ENCODE measurements around the gene TCP11L2. TPM values are rescaled to one million over a fixed set of nuclear protein-coding genes. Genes with fewer than 3 reads are reported as not detected.
A peak's percentile ranks its signal among the peaks of the same experiment; 100 is the strongest.
"Not testable (repeated sequence)": the region's sequence is repeated elsewhere in the genome, so short reads cannot be mapped to it uniquely, and the experiment has no call there.

TCP11L2 gene
- total RNA-seq, 1 experiment from 2014 or later = 6.1 TPM

DNA sequence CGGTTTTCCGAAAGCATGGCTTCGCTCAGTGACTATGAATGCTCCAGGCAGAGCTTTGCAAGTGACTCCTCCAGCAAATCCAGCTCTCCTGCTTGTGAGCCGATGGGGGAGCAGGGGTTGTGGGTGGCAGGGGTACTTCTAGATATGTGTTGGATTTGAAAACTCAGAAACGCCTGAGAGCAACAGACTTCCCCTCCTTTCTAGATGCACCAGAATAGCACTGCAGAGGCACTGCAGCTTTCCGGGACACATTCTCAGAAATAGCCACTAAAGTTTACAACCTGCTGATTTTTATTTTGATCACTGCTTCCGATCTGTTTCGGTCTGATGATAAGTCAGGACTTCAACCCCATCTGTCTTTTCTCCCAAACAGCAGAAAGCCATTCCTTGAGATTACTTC, 8.6 kb downstream of the TCP11L2 start:
- no peak overlapping the region for H2BK20ac ChIP-seq (ENCODE audit: low read depth, low read length, poor library complexity, severe bottlenecking)
- H3K23me2 ChIP-seq (ENCODE audit: insufficient read length, low read depth, low read length, poor library complexity, severe bottlenecking) = no peaks in the 10 kb centered on the region
- peak overlapping the region in 1 of 3 experiments; percentile 12; a peak in 1 of 7 replicates for H3K27ac Mint-ChIP-seq

DNA sequence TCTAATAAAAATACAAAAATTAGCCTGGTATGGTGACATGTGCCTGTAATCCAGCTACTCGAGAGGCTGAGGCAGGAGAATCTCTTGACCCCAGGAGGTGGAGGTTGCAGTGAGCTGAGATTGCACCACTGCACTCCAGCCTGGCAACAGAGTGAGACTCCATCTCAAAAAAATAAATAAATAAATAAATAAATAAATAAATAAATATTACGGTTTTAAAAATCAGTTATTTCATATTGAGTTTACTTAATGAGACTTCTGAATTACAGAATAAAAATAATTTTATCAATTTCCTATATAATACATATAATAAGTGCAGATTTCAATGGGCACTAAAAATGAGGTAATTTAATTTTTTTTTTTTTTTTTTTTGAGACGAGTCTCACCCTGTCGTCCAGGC, 10.9 kb downstream of the TCP11L2 start:
- not testable (repeated sequence) for H3K27me3 Mint-ChIP-seq (ENCODE audit: low read depth); H2BK5ac ChIP-seq (ENCODE audit: insufficient read length, low read length); H2BK120ac ChIP-seq (ENCODE audit: low read depth, low read length, poor library complexity, severe bottlenecking); H3K27ac Mint-ChIP-seq; DNase-seq; H3K18ac ChIP-seq (ENCODE audit: insufficient read length, low read depth, low read length); H4K5ac ChIP-seq (ENCODE audit: insufficient read length, low read depth, low read length); H4K91ac ChIP-seq (ENCODE audit: insufficient read length, low read depth, low read length); H3K4me3 Mint-ChIP-seq; H3K9me3 Mint-ChIP-seq; H2BK20ac ChIP-seq (ENCODE audit: low read depth, low read length, poor library complexity, severe bottlenecking); H3T11ph ChIP-seq (ENCODE audit: low read length); H3K23ac ChIP-seq (ENCODE audit: insufficient read length, low read depth, low read length); H3K9me3 ChIP-seq (ENCODE audit: control insufficient read depth, low read depth, low read length); H3K4me1 ChIP-seq (ENCODE audit: insufficient read depth, low read length); H3K4me2 ChIP-seq (ENCODE audit: insufficient read depth, insufficient read length, low read length); H3K79me1 ChIP-seq (ENCODE audit: insufficient read depth, low read depth, low read length, poor library complexity, severe bottlenecking); H3K4me1 Mint-ChIP-seq; H3K23me2 ChIP-seq (ENCODE audit: insufficient read length, low read depth, low read length, poor library complexity, severe bottlenecking); H3K14ac ChIP-seq (ENCODE audit: insufficient read depth, low read length); H2AK5ac ChIP-seq (ENCODE audit: insufficient read length, low read length); H4K20me1 ChIP-seq (ENCODE audit: control insufficient read depth, insufficient read depth, insufficient read length); H3K79me2 ChIP-seq (ENCODE audit: insufficient read depth, low read length); H2AFZ ChIP-seq (ENCODE audit: low read length); H4K8ac ChIP-seq (replicated peaks; ENCODE audit: insufficient read length, low read depth, low read length); H2BK15ac ChIP-seq (ENCODE audit: low read depth, low read length); H3K36me3 Mint-ChIP-seq (ENCODE audit: insufficient read depth in 1 of 3, low read depth in 3 of 3); H3K4ac ChIP-seq (ENCODE audit: low read depth, low read length); H3K27me3 ChIP-seq (ENCODE audit: insufficient read depth, low read length); H2BK12ac ChIP-seq (ENCODE audit: insufficient read length, low read depth, low read length); H3K9ac ChIP-seq (ENCODE audit: extremely low read depth, insufficient read length, low read length); H3K56ac ChIP-seq (ENCODE audit: insufficient read length, low read depth, low read length); H3K27ac ChIP-seq (ENCODE audit: insufficient read length, low read depth, low read length)
- WGBS (ENCODE audit: extremely low coverage, insufficient read length, low lambda C conversion rate) = no CpG with 5 or more reads among the region's 4 CpGs

More for the DNA sequence above, 8.6 kb downstream of the TCP11L2 start:
- H2AK5ac ChIP-seq (ENCODE audit: insufficient read length, low read length) = no peak overlapping the region
- H2AFZ ChIP-seq (ENCODE audit: low read length) = no peak overlapping the region
- H2BK12ac ChIP-seq (ENCODE audit: insufficient read length, low read depth, low read length) = no peak overlapping the region
- no peaks in the 10 kb centered on the region for H3K79me2 ChIP-seq (ENCODE audit: insufficient read depth, low read length)
- H3K18ac ChIP-seq (ENCODE audit: insufficient read length, low read depth, low read length) = no peak overlapping the region
- no peak overlapping the region for H2BK15ac ChIP-seq (ENCODE audit: low read depth, low read length)
- H3K79me1 ChIP-seq (ENCODE audit: insufficient read depth, low read depth, low read length, poor library complexity, severe bottlenecking) = no peaks in the 10 kb centered on the region
- no peak overlapping the region for H3K4me3 Mint-ChIP-seq
- no peak overlapping the region for H4K91ac ChIP-seq (ENCODE audit: insufficient read length, low read depth, low read length)
- no peaks in the 10 kb centered on the region; a peak in 1 of 5 replicates for H3K9me3 Mint-ChIP-seq
- no peak overlapping the region for H4K5ac ChIP-seq (ENCODE audit: insufficient read length, low read depth, low read length)
- H3K36me3 Mint-ChIP-seq (ENCODE audit: insufficient read depth in 1 of 3, low read depth in 3 of 3) = peaks cover 0 to 4% (median 0%) of the 10 kb centered on the region in 3 experiments; a peak in 1 of 7 replicates
- no peak overlapping the region for H3K4me2 ChIP-seq (ENCODE audit: insufficient read depth, insufficient read length, low read length)
- no peaks in the 10 kb centered on the region for H4K20me1 ChIP-seq (ENCODE audit: control insufficient read depth, insufficient read depth, insufficient read length)
- no peaks in the 10 kb centered on the region for H3K9me3 ChIP-seq (ENCODE audit: control insufficient read depth, low read depth, low read length)
- H4K8ac ChIP-seq (replicated peaks; ENCODE audit: insufficient read length, low read depth, low read length) = no peak overlapping the region
- H3K27me3 ChIP-seq (ENCODE audit: insufficient read depth, low read length) = no peaks in the 10 kb centered on the region
- no peak overlapping the region for H3K56ac ChIP-seq (ENCODE audit: insufficient read length, low read depth, low read length)
- no peaks in the 10 kb centered on the region; the same call in 1 of the 2 replicates for H3K4me1 ChIP-seq (ENCODE audit: insufficient read depth, low read length)
- WGBS (ENCODE audit: extremely low coverage, insufficient read length, low lambda C conversion rate) = no CpG with 5 or more reads among the region's 8 CpGs
- no peak overlapping the region for H3K27ac ChIP-seq (ENCODE audit: insufficient read length, low read depth, low read length)
- TF ChIP-seq, protein P1, sequence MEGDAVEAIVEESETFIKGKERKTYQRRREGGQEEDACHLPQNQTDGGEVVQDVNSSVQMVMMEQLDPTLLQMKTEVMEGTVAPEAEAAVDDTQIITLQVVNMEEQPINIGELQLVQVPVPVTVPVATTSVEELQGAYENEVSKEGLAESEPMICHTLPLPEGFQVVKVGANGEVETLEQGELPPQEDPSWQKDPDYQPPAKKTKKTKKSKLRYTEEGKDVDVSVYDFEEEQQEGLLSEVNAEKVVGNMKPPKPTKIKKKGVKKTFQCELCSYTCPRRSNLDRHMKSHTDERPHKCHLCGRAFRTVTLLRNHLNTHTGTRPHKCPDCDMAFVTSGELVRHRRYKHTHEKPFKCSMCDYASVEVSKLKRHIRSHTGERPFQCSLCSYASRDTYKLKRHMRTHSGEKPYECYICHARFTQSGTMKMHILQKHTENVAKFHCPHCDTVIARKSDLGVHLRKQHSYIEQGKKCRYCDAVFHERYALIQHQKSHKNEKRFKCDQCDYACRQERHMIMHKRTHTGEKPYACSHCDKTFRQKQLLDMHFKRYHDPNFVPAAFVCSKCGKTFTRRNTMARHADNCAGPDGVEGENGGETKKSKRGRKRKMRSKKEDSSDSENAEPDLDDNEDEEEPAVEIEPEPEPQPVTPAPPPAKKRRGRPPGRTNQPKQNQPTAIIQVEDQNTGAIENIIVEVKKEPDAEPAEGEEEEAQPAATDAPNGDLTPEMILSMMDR (conservative IDR thresholded peaks at IDR 0.05) = no peak
- H2BK5ac ChIP-seq (ENCODE audit: insufficient read length, low read length) = no peak overlapping the region
- H2BK120ac ChIP-seq (ENCODE audit: low read depth, low read length, poor library complexity, severe bottlenecking) = no peak overlapping the region
- H3K4me1 Mint-ChIP-seq = peaks cover 2 to 6% of the 10 kb centered on the region in 2 experiments; a peak in 3 of 4 replicates
- no peak for DNase-seq
- no peak overlapping the region for H3K23ac ChIP-seq (ENCODE audit: insufficient read length, low read depth, low read length)
- H3K4ac ChIP-seq (ENCODE audit: low read depth, low read length) = no peak overlapping the region
- H3T11ph ChIP-seq (ENCODE audit: low read length) = no peak overlapping the region
- no peak overlapping the region for H3K14ac ChIP-seq (ENCODE audit: insufficient read depth, low read length)
- H3K27me3 Mint-ChIP-seq (ENCODE audit: low read depth) = no peaks in the 10 kb centered on the region
- no peak overlapping the region for H3K9ac ChIP-seq (ENCODE audit: extremely low read depth, insufficient read length, low read length)
